EH (cell line): ENCODE measurements around the gene ARL6IP4.

Source experiments
- DNase-seq: peaks from one replicate; pipeline ENCODE4 v3.0.0-alpha.2; 2015; ENCODE audit warnings: low read depth

ARL6IP4 gene

DNA sequence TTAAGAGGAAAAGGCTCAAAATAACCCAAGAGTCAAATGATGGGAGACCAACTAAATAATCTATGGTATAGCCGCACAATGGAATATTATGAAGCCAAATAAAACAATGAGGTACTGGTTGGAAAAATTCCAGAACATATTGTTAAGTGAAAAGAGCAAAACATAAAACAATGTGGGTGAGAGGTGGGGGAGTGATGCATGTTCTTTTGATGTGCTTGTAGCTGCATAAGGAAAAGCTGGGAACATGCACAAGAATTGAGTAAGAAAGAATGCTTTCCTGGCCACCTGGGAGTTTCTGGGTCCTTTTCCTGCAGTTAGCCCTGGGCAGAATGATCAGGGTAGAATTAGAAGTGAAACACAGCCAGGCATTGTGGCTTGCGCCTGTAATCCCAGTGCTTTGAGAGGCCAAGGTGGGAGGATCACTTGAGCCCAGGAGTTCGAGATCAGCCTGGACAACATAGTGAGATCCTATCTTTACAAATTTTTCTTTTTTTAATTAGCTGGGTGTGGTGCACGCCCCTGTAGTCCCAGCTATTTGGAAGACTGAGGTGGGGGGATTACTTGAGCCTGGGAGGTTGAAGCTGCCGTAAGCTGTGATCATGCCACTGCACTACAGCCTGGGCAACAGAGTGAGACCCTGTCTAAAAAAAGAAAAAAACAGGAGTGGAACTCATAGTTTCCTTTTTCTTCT lies 22.1 kb upstream of the ARL6IP4 start:
- DNase-seq = no peak

- DNase-seq = no peak
Observed at GRCh38 chr12:122959566-122960192, 20.8 kb upstream of the ARL6IP4 start.

- no peak for DNase-seq
Observed at GRCh38 chr12:122960193-122960569, 20.3 kb upstream of the ARL6IP4 start.

DNA sequence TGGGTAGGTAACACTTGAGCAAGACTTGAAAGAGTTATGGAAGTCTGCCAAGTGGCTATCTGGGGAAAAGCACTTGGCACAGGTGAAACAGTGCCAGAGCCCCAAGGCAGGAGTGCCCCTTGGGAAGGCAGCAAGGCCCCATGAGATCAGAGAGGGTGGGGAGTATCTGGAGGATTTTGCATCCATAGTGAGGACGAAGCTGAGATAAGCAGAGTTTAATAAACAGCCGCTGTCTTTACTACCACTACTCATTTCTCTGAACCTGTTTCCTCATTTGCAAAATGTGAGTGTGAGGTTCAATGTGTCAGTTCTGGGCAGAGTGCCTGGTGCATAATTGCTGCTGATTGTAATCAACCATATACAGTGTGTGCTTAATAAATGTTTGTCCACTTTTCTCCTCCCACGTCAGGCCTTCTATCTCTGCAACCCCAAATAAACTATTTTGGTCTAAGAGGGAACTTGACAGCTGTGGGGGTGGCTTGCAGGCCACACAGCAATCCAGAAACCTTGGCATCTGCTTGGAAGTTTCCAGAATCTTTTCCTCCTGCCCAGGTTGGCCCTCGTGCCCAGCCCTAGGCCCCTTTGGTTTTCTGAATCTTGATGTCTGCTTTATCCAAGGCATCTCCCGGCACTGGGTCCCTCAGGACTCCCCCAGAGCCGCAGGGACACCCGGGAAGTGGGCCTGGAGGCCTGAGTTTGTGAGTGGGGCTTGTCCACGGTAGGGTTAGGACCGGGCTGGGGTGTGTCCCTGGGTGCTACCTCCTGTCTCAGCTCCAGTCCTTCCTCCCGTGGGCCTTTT lies 18.8 kb upstream of the ARL6IP4 start:
- DNase-seq = no peak

- DNase-seq = no peak
Observed at GRCh38 chr12:122963941-122964265, 16.6 kb upstream of the ARL6IP4 start.

- no peak for DNase-seq
Observed at GRCh38 chr12:122964439-122965257, 15.8 kb upstream of the ARL6IP4 start.

DNA sequence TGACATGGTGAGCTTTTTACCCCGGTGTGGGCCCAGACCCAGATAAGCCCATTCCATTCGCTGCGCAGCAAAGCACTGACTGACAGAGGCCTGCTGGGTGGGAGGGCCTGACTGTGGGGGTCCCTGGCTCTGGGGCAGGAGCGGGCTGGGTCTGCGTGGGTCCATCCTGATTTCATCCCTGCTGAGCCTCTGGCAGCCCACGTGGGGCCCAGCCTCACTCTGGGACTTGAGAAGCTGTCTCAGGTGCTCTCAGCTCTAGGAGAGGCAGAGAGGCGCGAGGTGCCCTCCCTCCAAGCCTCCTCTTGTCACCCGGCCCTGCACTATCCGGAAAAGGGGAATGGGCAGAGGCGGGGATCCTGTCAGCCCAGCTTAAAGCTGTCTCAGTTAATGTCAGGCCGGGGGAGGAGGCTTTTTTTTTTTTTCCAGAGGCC lies 15.1 kb upstream of the ARL6IP4 start:
- DNase-seq = no peak

- DNase-seq = peak; percentile 93
Observed at GRCh38 chr12:122965851-122966742, 14.4 kb upstream of the ARL6IP4 start, which contains the start of gene ABCB9. TSS of gene ABCB9 (minus strand) at chr12:122966463. CDS start at chr12:122960235, 6,228 bp downstream.

DNA sequence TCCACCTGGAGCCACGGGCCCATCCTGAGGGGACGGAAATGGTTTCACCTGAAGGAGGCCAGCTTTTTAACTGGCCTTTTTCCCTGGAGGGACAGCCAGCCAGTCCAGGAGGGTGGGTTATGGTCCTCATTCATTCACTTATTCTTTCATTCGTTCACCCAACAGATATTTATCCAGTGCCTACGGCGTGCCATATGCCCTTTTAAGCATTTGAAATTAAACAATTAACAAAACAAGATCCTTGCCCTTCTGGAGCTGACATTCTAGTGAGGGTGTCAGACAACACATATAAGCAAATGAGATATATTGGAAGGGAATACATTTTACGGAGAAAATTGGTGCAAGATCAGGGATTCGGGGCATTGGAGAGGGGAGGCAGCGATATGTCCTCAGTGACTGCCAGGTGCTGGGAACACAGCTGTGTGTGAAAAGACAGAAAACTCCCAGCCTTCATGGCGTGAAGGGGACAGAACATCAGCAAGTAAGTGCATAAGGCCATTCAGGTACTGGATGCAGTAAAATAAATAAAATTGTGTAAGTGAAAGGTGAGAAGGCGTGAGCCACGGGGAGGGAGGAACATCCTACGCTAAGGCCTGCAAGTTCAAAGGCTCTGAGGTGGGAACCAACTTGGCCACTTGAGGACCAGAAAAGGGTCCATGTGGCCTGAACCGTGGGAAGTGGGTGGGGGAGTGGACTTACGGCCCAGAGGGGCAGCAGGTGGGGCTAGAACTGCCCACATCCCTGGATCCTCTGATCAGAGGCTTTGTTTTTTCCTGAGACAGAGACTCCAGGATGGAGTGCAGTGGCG lies 13.5 kb upstream of the ARL6IP4 start:
- no peak for DNase-seq

- DNase-seq = no peak
Observed at GRCh38 chr12:122968104-122968503, 12.4 kb upstream of the ARL6IP4 start.

GRCh38 chr12:122969676-122970075 lies 10.8 kb upstream of the ARL6IP4 start:
- no peak for DNase-seq

DNA sequence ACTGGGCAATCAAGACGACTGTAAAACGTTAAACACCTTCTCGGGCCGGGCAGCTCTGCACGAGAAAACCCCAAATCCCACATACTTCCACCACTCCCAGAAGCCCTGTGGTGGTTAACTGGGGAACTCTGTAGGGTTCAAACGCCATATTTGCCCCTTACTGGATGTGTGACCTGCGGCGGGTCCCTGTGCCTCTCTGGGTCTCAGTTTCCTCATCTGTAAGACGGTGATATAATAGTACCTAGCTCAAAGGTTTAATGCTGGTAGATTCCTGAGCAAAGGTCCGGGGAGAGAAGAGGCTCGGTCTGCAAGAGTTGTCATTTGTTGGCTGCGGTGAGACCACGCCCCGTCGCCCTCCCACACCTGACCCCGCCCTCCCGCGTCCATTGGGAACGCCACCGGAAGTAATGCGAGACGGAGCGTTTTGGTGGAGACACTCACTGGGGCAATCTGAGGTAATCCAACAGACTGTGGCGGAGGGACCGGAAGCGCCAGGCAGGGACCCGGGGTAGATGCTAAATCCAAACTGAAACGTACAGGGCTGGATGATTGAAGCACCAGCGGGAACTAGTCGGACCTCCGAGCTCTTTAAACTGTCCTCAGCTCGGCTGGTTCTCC lies 6.1 kb upstream of the ARL6IP4 start:
- peak; percentile 98 for DNase-seq

DNA sequence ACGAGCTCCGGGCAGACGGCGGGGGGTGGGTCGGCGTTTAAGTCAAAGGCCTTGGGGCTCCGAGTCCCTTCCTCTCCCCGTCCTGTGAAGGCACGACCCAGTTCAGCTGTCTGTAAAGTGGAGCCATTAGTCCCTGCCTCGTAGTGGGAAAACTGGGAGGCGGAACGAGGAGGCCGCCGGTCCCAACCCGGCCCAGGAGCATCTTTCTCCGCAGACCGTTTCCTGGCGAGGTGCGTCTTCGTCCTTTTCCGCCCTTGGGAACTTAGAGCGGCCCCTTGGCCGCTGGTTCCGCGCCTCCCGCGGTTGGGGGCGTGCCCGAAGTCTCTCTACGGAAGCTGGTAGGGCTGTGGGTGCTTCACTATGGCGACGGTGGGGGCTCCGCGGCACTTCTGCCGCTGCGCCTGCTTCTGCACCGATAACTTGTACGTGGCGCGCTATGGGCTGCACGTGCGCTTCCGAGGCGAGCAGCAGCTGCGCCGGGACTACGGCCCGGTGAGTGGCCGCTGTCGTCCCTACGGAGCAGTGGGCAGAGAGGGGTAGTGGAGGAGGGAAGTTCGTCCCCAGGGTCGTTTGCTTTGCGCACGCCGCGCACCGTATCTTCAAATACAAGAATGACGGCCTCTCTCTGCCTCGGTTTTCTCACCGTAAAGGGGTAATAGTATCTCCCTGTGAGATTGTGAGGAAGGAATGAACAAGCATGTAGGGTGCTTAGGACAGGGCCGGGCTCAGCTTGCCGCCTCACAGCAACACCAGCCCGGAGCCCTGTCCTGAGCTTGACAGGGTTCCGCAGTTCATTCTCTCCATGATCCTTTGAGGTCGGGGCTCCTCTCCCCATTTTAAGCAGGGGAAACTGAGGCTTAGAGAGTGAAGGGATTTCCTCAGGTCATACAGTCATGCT lies 5.3 kb upstream of the ARL6IP4 start, which contains the start of gene OGFOD2:
Gene OGFOD2 (plus strand): TSS at position 353 of the 898 bp plus-strand sequence. CDS start 8 bp downstream, at position 361.
- peak; percentile 91 for DNase-seq

- DNase-seq = peak; percentile 12
Observed at GRCh38 chr12:122975790-122976647, 4.5 kb upstream of the ARL6IP4 start.

GRCh38 chr12:122976648-122976975 lies 3.9 kb upstream of the ARL6IP4 start:
- no peak for DNase-seq

DNA sequence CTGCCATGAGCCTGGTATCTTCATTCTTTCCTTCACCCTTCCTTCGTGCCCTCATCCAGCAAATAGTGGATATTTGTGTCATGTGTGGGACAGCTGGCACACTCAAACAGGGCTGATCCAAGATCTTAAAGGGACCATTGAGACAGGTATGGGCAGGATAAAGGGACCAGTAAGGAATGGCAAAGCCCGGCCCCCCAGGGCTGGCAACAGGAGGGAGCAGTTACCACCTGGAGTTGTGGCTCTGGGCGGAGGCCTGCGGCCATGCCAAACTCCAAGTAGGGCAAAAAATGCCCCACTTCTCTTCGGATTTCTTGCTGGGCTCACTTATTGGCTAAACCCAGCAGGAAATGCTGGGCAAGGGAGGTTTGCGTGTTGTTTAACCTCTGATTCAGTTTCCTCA lies 3.3 kb upstream of the ARL6IP4 start:
- DNase-seq = no peak

DNA sequence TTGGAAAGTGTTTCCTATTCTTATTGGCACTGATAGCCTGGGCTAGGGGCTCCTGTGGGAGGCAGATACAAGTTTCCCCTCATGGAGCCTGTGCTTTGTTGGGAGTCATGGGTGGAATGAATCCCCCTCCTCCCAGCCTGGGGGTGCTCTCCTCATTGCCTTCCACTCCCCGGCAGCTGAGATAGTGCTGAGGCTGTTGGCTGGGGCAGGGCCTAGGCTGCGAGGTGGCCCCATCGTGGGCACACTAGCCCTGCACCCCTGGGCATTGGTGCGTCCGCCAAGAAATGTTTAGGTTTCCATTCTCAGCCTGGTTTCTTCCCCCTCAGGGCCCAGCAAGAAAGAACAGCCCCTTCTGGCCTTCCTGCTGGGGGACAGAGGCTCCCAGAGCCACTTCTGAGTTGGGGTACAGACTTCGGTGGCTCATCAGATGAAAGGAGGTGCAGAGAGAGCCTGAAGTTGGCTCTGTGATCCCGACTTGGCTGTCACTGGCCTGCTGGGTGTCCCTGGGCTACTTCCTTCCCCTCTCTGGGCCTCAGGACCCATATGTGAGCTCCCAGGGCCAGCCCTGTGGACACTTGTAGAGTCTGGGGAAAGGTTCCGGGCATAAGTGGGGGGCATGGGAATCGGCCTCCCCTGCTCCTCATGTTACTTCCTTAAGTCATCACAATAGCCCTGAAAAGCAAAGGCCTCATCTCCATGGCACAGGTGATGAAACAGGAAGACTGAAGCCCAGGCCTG lies 2.7 kb upstream of the ARL6IP4 start:
- no peak for DNase-seq
